GM10248 (cell line): Measurements from ENCODE around the gene GGT7.
"Not testable (repeated sequence)": the region's sequence is repeated elsewhere in the genome, so short reads cannot be mapped to it uniquely, and the experiment has no call there.

ENCODE experiments used
- CTCF ChIA-PET: fragments of 300-600 bp; sonication (Branson Sonifier 250); formaldehyde crosslinking; extraction: SDS; loops from one replicate; lab custom pipeline; 2021; ENCODE audit warnings: antibody characterized with exemption; lab: Yijun Ruan, JAX
- POLR2A ChIA-PET: fragments of 350-650 bp; sonication (Branson Sonifier 250); formaldehyde crosslinking; extraction: SDS; loops from one replicate; lab custom pipeline; 2020; ENCODE audit warnings: antibody characterized with exemption; lab: Yijun Ruan, JAX
- DNase-seq: peaks from one replicate; pipeline ENCODE4 v3.0.0; 2012; ENCODE audit errors: extremely low spot score
- TF ChIP-seq, protein P1 (sequence below): IDR thresholded peaks from 2 replicates; pipeline ENCODE4 v1.5.1; 2012; ENCODE audit warnings: mild to moderate bottlenecking, low read depth; ENCODE audit errors: extremely low read depth, missing control alignments, control extremely low read depth

Gene GGT7

GRCh38 chr20:34907616-34908469 is 35.2 kb upstream of the GGT7 start:
- CTCF ChIA-PET = no interaction called here
- POLR2A ChIA-PET = interaction anchor here (0.7 kb wide), 1 partner anchor 46 kb away, joined by 7 read pairs; no protein-coding TSS in a partner anchor
- DNase-seq = no peak
- TF ChIP-seq, protein P1, sequence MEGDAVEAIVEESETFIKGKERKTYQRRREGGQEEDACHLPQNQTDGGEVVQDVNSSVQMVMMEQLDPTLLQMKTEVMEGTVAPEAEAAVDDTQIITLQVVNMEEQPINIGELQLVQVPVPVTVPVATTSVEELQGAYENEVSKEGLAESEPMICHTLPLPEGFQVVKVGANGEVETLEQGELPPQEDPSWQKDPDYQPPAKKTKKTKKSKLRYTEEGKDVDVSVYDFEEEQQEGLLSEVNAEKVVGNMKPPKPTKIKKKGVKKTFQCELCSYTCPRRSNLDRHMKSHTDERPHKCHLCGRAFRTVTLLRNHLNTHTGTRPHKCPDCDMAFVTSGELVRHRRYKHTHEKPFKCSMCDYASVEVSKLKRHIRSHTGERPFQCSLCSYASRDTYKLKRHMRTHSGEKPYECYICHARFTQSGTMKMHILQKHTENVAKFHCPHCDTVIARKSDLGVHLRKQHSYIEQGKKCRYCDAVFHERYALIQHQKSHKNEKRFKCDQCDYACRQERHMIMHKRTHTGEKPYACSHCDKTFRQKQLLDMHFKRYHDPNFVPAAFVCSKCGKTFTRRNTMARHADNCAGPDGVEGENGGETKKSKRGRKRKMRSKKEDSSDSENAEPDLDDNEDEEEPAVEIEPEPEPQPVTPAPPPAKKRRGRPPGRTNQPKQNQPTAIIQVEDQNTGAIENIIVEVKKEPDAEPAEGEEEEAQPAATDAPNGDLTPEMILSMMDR = no peak

- CTCF ChIA-PET = interaction anchor here (1.1 kb wide), 1 partner anchor 11 kb away, joined by 3 read pairs; no protein-coding TSS in a partner anchor
- DNase-seq = peak; percentile 59
- POLR2A ChIA-PET = interaction anchor here (0.7 kb wide), 1 partner anchor 543 kb away, joined by 5 read pairs; no protein-coding TSS in a partner anchor
- TF ChIP-seq, protein P1 = no peak
These were observed 31.6 kb upstream of the GGT7 start for GRCh38 chr20:34904202-34904621.

DNA sequence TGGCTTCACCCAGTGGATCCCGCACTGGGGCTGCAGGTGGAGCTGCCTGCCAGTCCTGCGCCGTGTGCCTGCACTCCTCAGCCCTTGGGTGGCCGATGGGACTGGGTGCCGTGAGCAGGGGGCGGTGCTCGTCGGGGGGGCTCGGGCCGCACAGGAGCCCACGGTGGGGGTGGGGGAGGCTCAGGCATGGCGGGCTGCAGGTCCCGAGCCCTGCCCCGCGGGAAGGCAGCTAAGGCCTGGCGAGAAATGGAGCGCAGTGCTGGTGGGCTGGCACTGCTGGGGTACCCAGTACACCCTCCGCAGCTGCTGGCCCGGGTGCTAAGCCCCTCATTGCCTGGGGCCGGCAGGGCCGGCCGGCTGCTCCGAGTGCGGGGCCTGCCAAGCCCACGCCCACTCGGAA is 26.1 kb upstream of the GGT7 start:
- CTCF ChIA-PET, DNase-seq, POLR2A ChIA-PET: not testable (repeated sequence)

GRCh38 chr20:34898129-34898528 is 25.5 kb upstream of the GGT7 start:
- DNase-seq, CTCF ChIA-PET, POLR2A ChIA-PET: not testable (repeated sequence)

- CTCF ChIA-PET = no interaction called here
- DNase-seq = no peak
- POLR2A ChIA-PET = no interaction called here
- TF ChIP-seq, protein P1 = no peak
These were observed 23.5 kb upstream of the GGT7 start for GRCh38 chr20:34896086-34896621.

GRCh38 chr20:34895465-34895864 is 22.8 kb upstream of the GGT7 start:
- TF ChIP-seq, protein P1 = no peak
- ChIA-PET POLR2A (no interaction called here), CTCF (no interaction called here)
- no peak for DNase-seq

DNA sequence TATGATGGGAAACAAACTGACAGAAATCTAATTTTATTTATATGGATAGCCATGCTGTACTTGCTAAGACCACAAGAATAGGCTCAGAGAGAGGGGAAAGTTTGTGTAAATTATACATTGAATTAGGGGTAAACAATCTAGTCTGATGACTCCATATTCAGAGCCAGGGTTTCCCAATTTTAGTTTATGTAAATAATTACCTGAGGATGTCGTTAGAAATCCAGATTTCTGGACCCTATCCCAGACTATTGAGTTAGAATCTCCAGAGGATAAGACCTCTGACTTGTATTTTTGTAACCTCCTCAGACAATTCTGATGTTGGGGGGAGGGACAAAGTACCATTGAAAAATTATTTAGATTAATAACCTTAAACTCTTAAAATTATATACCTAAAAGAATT is 22.1 kb upstream of the GGT7 start:
- ChIA-PET POLR2A (no interaction called here), CTCF (no interaction called here)
- DNase-seq = no peak
- TF ChIP-seq, protein P1 = no peak
